NCI-H2171 treated with DMSO at 0.1 percent for 48 hours (cell line): ENCODE data around the gene MORN1.

Source experiments
- DNase-seq: peaks from one replicate; lab custom pipeline; 2025; lab: John Stamatoyannopoulos, UW

MORN1 gene

GRCh38 chr1:2404890-2405511 lies 13.6 kb upstream of the MORN1 start:
- DNase-seq = no peak

GRCh38 chr1:2404142-2404889 lies 13.0 kb upstream of the MORN1 start:
- DNase-seq = no peak

GRCh38 chr1:2403273-2403672 lies 11.9 kb upstream of the MORN1 start:
- no peak for DNase-seq

- no peak for DNase-seq
Measured at GRCh38 chr1:2402420-2402819, 11.1 kb upstream of the MORN1 start.

GRCh38 chr1:2400950-2401649 lies 9.7 kb upstream of the MORN1 start:
- DNase-seq = no peak

- no peak for DNase-seq
Measured at GRCh38 chr1:2400576-2400909, 9.2 kb upstream of the MORN1 start.

GRCh38 chr1:2399890-2400575 lies 8.7 kb upstream of the MORN1 start:
- DNase-seq = no peak

GRCh38 chr1:2398871-2399270 lies 7.5 kb upstream of the MORN1 start:
- DNase-seq = no peak

GRCh38 chr1:2397007-2397679 lies 5.8 kb upstream of the MORN1 start:
- DNase-seq = no peak

- DNase-seq = no peak
Measured at GRCh38 chr1:2396476-2396875, 5.1 kb upstream of the MORN1 start.

- DNase-seq = no peak
Measured at GRCh38 chr1:2396059-2396458, 4.7 kb upstream of the MORN1 start.

GRCh38 chr1:2395245-2395644 lies 3.9 kb upstream of the MORN1 start:
- DNase-seq = no peak

- DNase-seq = no peak
Measured at GRCh38 chr1:2394761-2395160, 3.4 kb upstream of the MORN1 start.

- no peak for DNase-seq
Measured at GRCh38 chr1:2394220-2394619, 2.9 kb upstream of the MORN1 start.

GRCh38 chr1:2393471-2393877 lies 2.1 kb upstream of the MORN1 start:
- no peak for DNase-seq

GRCh38 chr1:2392686-2393085 lies 1.3 kb upstream of the MORN1 start:
- no peak for DNase-seq

GRCh38 chr1:2391931-2392509 lies 666 bp upstream of the MORN1 start:
- DNase-seq = no peak

GRCh38 chr1:2389644-2390043 lies 1.7 kb downstream of the MORN1 start:
- no peak for DNase-seq

GRCh38 chr1:2388004-2388913 lies 3.1 kb downstream of the MORN1 start:
- DNase-seq = no peak
